HCT116 (cell line): ENCODE results near the gene FOSB.

Experiments used
- CBX3 ChIP-seq: IDR thresholded peaks from 2 replicates; pipeline ENCODE4 v1.6.1; 2012; ENCODE audit warnings: low read depth
- EZH2 ChIP-seq: fragments of 200-600 bp; sonication (generic); IDR thresholded peaks from 2 replicates; pipeline ENCODE4 v1.6.1; 2017; ENCODE audit warnings: antibody characterized with exemption, mixed run types
- SP1 ChIP-seq: IDR thresholded peaks from 2 replicates; pipeline ENCODE4 v1.6.1; 2012; ENCODE audit warnings: low read depth
- ZBTB33 ChIP-seq: IDR thresholded peaks from 2 replicates; pipeline ENCODE4 v1.6.1; 2011; ENCODE audit warnings: mild to moderate bottlenecking, low read length, moderate library complexity; ENCODE audit not compliant: insufficient replicate concordance; ENCODE audit errors: extremely low read depth
- ZNF274 ChIP-seq: fragments of 200-500 bp; sonication (Bioruptor generic); IDR thresholded peaks from 2 replicates; pipeline ENCODE4 v1.6.1; 2014; ENCODE audit warnings: mild to moderate bottlenecking, low read depth, low read length, inconsistent platforms
- TF ChIP-seq, protein P1 (sequence below), 3 experiments: fragments of 200-600 bp in 1 of 3; sonication (generic) in 1 of 3; IDR thresholded peaks in 2 of 3; conservative IDR thresholded peaks in 1 of 3; 2 replicates each; pipeline ENCODE4 v1.5.1; 2012 to 2017; ENCODE audit warnings: low read depth in 2 of 3, low read length in 2 of 3, antibody characterized with exemption in 1 of 3, borderline replicate concordance in 1 of 3, control low read depth in 1 of 3, mild to moderate bottlenecking in 1 of 3, mixed read lengths in 1 of 3, mixed run types in 1 of 3, moderate library complexity in 1 of 3; ENCODE audit not compliant: insufficient read depth in 1 of 3

DNA sequence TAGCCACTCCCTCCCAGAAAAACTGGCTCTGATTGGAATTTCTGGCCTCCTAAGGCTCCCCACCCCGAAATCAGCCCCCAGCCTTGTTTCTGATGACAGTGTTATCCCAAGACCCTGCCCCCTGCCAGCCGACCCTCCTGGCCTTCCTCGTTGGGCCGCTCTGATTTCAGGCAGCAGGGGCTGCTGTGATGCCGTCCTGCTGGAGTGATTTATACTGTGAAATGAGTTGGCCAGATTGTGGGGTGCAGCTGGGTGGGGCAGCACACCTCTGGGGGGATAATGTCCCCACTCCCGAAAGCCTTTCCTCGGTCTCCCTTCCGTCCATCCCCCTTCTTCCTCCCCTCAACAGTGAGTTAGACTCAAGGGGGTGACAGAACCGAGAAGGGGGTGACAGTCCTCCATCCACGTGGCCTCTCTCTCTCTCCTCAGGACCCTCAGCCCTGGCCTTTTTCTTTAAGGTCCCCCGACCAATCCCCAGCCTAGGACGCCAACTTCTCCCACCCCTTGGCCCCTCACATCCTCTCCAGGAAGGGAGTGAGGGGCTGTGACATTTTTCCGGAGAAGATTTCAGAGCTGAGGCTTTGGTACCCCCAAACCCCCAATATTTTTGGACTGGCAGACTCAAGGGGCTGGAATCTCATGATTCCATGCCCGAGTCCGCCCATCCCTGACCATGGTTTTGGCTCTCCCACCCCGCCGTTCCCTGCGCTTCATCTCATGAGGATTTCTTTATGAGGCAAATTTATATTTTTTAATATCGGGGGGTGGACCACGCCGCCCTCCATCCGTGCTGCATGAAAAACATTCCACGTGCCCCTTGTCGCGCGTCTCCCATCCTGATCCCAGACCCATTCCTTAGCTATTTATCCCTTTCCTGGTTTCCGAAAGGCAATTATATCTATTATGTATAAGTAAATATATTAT is 6.1 kb downstream of the FOSB start:
- TF ChIP-seq SP1: no peak
- TF ChIP-seq, protein P1, sequence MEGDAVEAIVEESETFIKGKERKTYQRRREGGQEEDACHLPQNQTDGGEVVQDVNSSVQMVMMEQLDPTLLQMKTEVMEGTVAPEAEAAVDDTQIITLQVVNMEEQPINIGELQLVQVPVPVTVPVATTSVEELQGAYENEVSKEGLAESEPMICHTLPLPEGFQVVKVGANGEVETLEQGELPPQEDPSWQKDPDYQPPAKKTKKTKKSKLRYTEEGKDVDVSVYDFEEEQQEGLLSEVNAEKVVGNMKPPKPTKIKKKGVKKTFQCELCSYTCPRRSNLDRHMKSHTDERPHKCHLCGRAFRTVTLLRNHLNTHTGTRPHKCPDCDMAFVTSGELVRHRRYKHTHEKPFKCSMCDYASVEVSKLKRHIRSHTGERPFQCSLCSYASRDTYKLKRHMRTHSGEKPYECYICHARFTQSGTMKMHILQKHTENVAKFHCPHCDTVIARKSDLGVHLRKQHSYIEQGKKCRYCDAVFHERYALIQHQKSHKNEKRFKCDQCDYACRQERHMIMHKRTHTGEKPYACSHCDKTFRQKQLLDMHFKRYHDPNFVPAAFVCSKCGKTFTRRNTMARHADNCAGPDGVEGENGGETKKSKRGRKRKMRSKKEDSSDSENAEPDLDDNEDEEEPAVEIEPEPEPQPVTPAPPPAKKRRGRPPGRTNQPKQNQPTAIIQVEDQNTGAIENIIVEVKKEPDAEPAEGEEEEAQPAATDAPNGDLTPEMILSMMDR (IDR thresholded peaks at IDR 0.05 in 2 of 3, conservative IDR thresholded peaks at IDR 0.05 in 1 of 3; ENCODE audit: borderline replicate concordance in 1 of 3, insufficient read depth in 1 of 3, low read depth in 2 of 3, low read length in 2 of 3): no peak
- no peak for TF ChIP-seq ZBTB33
- no peak for TF ChIP-seq EZH2
- no peak for TF ChIP-seq CBX3
- no peak for TF ChIP-seq ZNF274
